Ishikawa (cell line): Measurements from ENCODE around the gene FHL1.

Source experiments
- CEBPB ChIP-seq: IDR thresholded peaks from 2 replicates; pipeline ENCODE4 v1.6.1; 2012
- CREB1 ChIP-seq: IDR thresholded peaks from 2 replicates; pipeline ENCODE4 v1.6.1; 2012; ENCODE audit warnings: low read depth
- EGR1 ChIP-seq: IDR thresholded peaks from 2 replicates; pipeline ENCODE4 v1.6.1; 2012
- EP300 ChIP-seq: IDR thresholded peaks from 2 replicates; pipeline ENCODE4 v1.6.1; 2012; ENCODE audit warnings: borderline replicate concordance
- FOXM1 ChIP-seq: IDR thresholded peaks from 2 replicates; pipeline ENCODE4 v1.6.1; 2012; ENCODE audit warnings: low read depth, borderline replicate concordance
- NFIC ChIP-seq: IDR thresholded peaks from 2 replicates; pipeline ENCODE4 v1.6.1; 2012
- RAD21 ChIP-seq: IDR thresholded peaks from 2 replicates; pipeline ENCODE4 v1.6.1; 2012; ENCODE audit warnings: low read depth
- TAF1 ChIP-seq: IDR thresholded peaks from 2 replicates; pipeline ENCODE4 v1.6.1; 2012; ENCODE audit warnings: low read depth, mild to moderate bottlenecking
- TCF12 ChIP-seq: IDR thresholded peaks from 2 replicates; pipeline ENCODE4 v1.6.1; 2012; ENCODE audit warnings: low read depth
- TEAD4 ChIP-seq: IDR thresholded peaks from 2 replicates; pipeline ENCODE4 v1.6.1; 2012
- YY1 ChIP-seq: IDR thresholded peaks from 2 replicates; pipeline ENCODE4 v1.6.1; 2012; ENCODE audit warnings: low read depth
- ZBTB7A ChIP-seq: IDR thresholded peaks from 2 replicates; pipeline ENCODE4 v1.6.1; 2012; ENCODE audit warnings: low read depth
- TF ChIP-seq, protein P1 (sequence below): IDR thresholded peaks from 2 replicates; pipeline ENCODE4 v1.6.1; 2012
- TF ChIP-seq, protein P2 (sequence below): IDR thresholded peaks from 2 replicates; pipeline ENCODE4 v1.6.1; 2012; ENCODE audit warnings: low read depth, mild to moderate bottlenecking
- TF ChIP-seq, protein P3 (sequence below): IDR thresholded peaks from 2 replicates; pipeline ENCODE4 v1.6.1; 2012

FHL1 gene

DNA sequence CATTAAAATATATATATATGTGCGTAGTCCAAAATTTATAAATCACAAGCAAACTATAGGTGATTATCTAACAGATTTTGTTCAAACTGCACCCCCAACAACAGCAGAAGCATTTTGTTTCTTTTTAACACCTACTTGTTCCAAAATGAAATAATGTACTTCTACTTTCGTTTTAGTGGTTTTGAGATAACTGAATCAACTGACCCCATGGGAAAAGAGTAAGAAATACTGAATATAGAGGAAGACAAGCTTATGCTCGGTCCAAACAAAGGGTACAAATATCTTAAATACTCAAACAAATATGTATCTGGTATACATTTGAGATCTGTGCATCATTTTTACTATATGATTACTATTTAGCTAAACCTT is 81.5 kb downstream of the FHL1 start:
- no peak for TF ChIP-seq TAF1
- TF ChIP-seq TCF12, result no peak
- no peak for TF ChIP-seq CREB1
- TF ChIP-seq YY1, result no peak
- TF ChIP-seq, protein P1, sequence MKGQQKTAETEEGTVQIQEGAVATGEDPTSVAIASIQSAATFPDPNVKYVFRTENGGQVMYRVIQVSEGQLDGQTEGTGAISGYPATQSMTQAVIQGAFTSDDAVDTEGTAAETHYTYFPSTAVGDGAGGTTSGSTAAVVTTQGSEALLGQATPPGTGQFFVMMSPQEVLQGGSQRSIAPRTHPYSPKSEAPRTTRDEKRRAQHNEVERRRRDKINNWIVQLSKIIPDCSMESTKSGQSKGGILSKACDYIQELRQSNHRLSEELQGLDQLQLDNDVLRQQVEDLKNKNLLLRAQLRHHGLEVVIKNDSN, result no peak
- TF ChIP-seq NFIC, result no peak

DNA sequence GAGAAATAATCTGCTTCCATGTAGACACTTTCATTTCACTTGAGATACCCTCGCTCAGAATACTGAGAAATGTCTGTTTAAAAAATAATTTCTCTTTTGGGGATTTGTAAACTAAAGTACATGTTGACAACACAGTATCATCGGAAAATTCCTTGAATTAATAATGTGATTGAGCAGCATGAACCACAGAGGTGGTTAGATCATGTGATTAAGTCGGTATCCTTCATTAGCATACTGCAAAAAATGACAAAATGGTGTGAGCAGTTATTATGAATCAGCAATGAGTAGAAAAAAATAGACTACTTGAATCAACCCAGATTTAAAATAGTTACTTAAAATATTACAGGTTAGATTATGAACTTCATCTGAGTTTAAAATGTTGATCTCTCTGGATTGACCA is 89.7 kb downstream of the FHL1 start:
- TF ChIP-seq ZBTB7A (no peak), CEBPB (no peak), EGR1 (no peak), RAD21 (no peak), NFIC (no peak), TEAD4 (no peak), TAF1 (no peak), TCF12 (no peak), EP300 (no peak), YY1 (no peak), CREB1 (no peak), FOXM1 (no peak)
- TF ChIP-seq, protein P2, sequence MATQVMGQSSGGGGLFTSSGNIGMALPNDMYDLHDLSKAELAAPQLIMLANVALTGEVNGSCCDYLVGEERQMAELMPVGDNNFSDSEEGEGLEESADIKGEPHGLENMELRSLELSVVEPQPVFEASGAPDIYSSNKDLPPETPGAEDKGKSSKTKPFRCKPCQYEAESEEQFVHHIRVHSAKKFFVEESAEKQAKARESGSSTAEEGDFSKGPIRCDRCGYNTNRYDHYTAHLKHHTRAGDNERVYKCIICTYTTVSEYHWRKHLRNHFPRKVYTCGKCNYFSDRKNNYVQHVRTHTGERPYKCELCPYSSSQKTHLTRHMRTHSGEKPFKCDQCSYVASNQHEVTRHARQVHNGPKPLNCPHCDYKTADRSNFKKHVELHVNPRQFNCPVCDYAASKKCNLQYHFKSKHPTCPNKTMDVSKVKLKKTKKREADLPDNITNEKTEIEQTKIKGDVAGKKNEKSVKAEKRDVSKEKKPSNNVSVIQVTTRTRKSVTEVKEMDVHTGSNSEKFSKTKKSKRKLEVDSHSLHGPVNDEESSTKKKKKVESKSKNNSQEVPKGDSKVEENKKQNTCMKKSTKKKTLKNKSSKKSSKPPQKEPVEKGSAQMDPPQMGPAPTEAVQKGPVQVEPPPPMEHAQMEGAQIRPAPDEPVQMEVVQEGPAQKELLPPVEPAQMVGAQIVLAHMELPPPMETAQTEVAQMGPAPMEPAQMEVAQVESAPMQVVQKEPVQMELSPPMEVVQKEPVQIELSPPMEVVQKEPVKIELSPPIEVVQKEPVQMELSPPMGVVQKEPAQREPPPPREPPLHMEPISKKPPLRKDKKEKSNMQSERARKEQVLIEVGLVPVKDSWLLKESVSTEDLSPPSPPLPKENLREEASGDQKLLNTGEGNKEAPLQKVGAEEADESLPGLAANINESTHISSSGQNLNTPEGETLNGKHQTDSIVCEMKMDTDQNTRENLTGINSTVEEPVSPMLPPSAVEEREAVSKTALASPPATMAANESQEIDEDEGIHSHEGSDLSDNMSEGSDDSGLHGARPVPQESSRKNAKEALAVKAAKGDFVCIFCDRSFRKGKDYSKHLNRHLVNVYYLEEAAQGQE, result no peak
- TF ChIP-seq, protein P3, sequence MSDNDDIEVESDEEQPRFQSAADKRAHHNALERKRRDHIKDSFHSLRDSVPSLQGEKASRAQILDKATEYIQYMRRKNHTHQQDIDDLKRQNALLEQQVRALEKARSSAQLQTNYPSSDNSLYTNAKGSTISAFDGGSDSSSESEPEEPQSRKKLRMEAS, result no peak
- TF ChIP-seq, protein P1, result no peak

DNA sequence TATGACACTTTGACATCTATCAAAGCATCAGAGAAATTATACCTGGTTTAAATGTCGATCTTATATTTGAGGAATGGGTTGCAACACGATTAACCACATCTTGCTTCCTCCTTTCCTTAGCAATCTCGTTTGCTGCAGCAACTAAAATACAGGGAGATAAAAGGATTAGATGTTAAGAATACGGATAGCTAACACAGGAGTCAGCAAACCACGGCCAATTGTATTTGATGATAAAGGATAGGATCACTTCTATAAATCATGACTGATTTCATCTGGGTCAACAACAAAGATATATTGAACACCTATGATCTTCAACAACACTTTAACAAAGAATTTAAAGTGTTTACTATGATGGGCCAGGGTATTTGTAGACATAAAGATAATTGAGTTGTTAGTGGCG is 98.9 kb downstream of the FHL1 start:
- no peak for TF ChIP-seq CREB1
- no peak for TF ChIP-seq EGR1
- TF ChIP-seq FOXM1, result no peak
- TF ChIP-seq TAF1, result no peak
- TF ChIP-seq NFIC, result no peak
- TF ChIP-seq TEAD4, result no peak
- TF ChIP-seq, protein P1, result no peak
- TF ChIP-seq RAD21, result no peak

DNA sequence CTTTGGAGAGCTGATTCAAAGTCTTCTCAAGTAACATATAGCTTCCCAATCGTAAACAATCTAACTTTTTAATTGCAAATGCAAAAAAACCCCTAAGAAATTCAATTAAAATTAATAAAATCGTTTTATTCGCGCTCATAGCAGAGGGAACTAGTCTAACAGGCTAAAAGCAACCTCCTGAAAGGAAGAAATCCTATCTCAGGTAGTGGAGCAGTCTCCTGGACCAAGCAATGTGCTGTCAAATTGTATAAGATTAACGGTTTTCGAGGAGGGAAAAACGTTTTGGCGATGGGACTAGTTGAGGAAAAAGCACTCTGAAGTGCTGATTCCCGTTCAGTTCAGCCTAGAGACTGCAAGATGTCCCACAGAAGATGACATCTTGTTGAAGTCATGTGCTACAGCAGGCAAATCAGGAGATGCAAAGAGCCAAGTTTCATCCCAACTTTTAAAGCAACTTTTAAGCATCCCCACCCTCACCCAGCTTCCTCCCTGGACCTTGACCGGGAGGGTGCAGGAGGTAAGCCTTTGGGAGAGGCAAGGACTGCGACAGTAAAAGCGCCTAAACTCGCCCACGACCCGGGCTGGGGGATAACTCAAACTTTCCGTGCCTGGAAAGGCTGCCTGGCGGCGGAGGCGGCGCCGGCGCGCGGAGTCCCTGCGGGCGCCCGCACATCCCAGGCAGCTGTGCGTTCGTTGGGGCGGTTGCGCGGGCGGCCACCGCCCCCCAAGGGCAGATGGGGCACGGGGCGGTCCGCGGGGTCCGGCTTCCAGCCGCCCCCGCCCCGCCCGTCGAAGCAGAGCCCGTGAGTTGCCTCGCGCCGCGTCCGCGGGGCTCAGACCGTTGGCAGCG is 103.1 kb downstream of the FHL1 start:
- TF ChIP-seq EGR1, result no peak
- TF ChIP-seq NFIC, result no peak
- TF ChIP-seq, protein P1, result no peak
- TF ChIP-seq ZBTB7A, result no peak
- TF ChIP-seq, protein P2, result no peak
- no peak for TF ChIP-seq TCF12
- TF ChIP-seq, protein P3, result no peak
- no peak for TF ChIP-seq TEAD4
- TF ChIP-seq CEBPB, result no peak
